Body of pancreas (tissue), 4 donors: ENCODE data around the gene MPDZ.

Experiments used
- CTCF ChIP-seq, 7 experiments: fragments of 450-650 bp in 4 of 7; fragments of 200-600 bp in 3 of 7; sonication (generic) in 3 of 7; IDR thresholded peaks; one replicate each; pipeline ENCODE4 v1.5.1; 2016 to 2019; ENCODE audit warnings: antibody characterized with exemption in 7 of 7
- POLR2A ChIP-seq, 3 donors: fragments of 450-650 bp; IDR thresholded peaks; one replicate each; pipeline ENCODE4 v1.6.1; 2016; ENCODE audit warnings: antibody characterized with exemption in 3 of 3, mild to moderate bottlenecking in 2 of 3

GRCh38 chr9:13116292-13116691 is 163.2 kb downstream of the MPDZ start:
- TF ChIP-seq POLR2A (IDR thresholded peaks at IDR 0.05) (no peak), CTCF (IDR thresholded peaks at IDR 0.05) (no peak)
